Suprapubic skin (tissue), 4 donors: ENCODE results near the gene NME3. TPM values are rescaled to one million over a fixed set of nuclear protein-coding genes. Genes with fewer than 3 reads are reported as not detected.

Source experiments
- DNase-seq, 2 donors: peaks; one replicate each; pipeline ENCODE4 v3.0.0-alpha.2; 2019; ENCODE audit warnings: low spot score in 2 of 2
- H3K27ac ChIP-seq: fragments of 200-600 bp; sonication (generic); one replicate; pipeline ENCODE4 v1.5.1; 2019
- H3K27me3 ChIP-seq: fragments of 200-600 bp; sonication (generic); one replicate; pipeline ENCODE4 v1.5.1; 2019
- H3K36me3 ChIP-seq: fragments of 200-600 bp; sonication (generic); one replicate; pipeline ENCODE4 v1.5.1; 2019
- H3K4me1 ChIP-seq: fragments of 200-600 bp; sonication (generic); one replicate; pipeline ENCODE4 v1.5.1; 2019
- H3K4me3 ChIP-seq: fragments of 200-600 bp; sonication (generic); one replicate; pipeline ENCODE4 v1.5.1; 2019; ENCODE audit warnings: mild to moderate bottlenecking
- H3K9me3 ChIP-seq: fragments of 200-600 bp; sonication (generic); one replicate; pipeline ENCODE4 v1.5.1; 2019
- CTCF ChIP-seq, 2 donors: fragments of 200-600 bp in 1 of 2; fragments of 450-650 bp in 1 of 2; sonication (generic) in 1 of 2; IDR thresholded peaks; one replicate each; pipeline ENCODE4 v1.5.1; 2016 to 2019; ENCODE audit warnings: antibody characterized with exemption in 2 of 2, mild to moderate bottlenecking in 1 of 2, moderate library complexity in 1 of 2
- EP300 ChIP-seq: sonication (generic); formaldehyde crosslinking; IDR thresholded peaks from one replicate; pipeline ENCODE4 v1.6.1; 2017; ENCODE audit warnings: antibody characterized with exemption
- POLR2A ChIP-seq, 2 donors: fragments of 450-650 bp; IDR thresholded peaks; one replicate each; pipeline ENCODE4 v1.6.1; 2017; ENCODE audit warnings: antibody characterized with exemption in 2 of 2, mild to moderate bottlenecking in 2 of 2, moderate library complexity in 2 of 2
- POLR2AphosphoS5 ChIP-seq, 3 donors: sonication (generic); formaldehyde crosslinking; IDR thresholded peaks; one replicate each; pipeline ENCODE4 v1.6.1; 2017; ENCODE audit warnings: antibody characterized with exemption in 3 of 3
- WGBS: methylation state at CpG from one replicate; pipeline ENCODE4 v1.1.5; 2018; 5-methylcytosine and 5-hydroxymethylcytosine counted together
- total RNA-seq, 4 donors: library from RNA; depleted of rRNA; stranded (reverse); fragments of >200 nt; gene quantifications; one replicate each; pipeline ENCODE4 v1.1.0, GENCODE V29; 2016

Gene NME3
- total RNA-seq, 4 donors from 2014 or later: 76.9 to 115 (median 103) TPM

GRCh38 chr16:1731603-1732002 lies 39.7 kb downstream of the NME3 start:
- TF ChIP-seq POLR2AphosphoS5 (IDR thresholded peaks at IDR 0.05): no peak
- TF ChIP-seq EP300: no peak
- no peak for TF ChIP-seq POLR2A (IDR thresholded peaks at IDR 0.05)
- no peak for TF ChIP-seq CTCF (IDR thresholded peaks at IDR 0.05)
- Histone ChIP-seq H3K27me3 (no peaks in the 10 kb centered on the region), H3K4me3 (no peak overlapping the region), H3K27ac (no peak overlapping the region), H3K4me1 (peaks cover 14% of the 10 kb centered on the region), H3K9me3 (no peaks in the 10 kb centered on the region), H3K36me3 (peaks cover 56% of the 10 kb centered on the region)
- no peak for DNase-seq
- WGBS: 74% methylated on average over 6 of the region's 7 CpGs

- Histone ChIP-seq H3K9me3 (no peaks in the 10 kb centered on the region), H3K27ac (no peak overlapping the region), H3K36me3 (peaks cover 62% of the 10 kb centered on the region), H3K4me3 (no peak overlapping the region), H3K4me1 (peaks cover 14% of the 10 kb centered on the region), H3K27me3 (no peaks in the 10 kb centered on the region)
- 82% methylated on average over 7 of the region's 7 CpGs for WGBS
- TF ChIP-seq POLR2AphosphoS5 (IDR thresholded peaks at IDR 0.05) (no peak), POLR2A (IDR thresholded peaks at IDR 0.05) (no peak), EP300 (no peak), CTCF (IDR thresholded peaks at IDR 0.05) (no peak)
- no peak for DNase-seq
Measured at GRCh38 chr16:1731073-1731472, 40.3 kb downstream of the NME3 start.

- 90% methylated on average over 35 of the region's 35 CpGs for WGBS
- H3K36me3 ChIP-seq: peaks cover 75% of the 10 kb centered on the region
Measured at GRCh38 chr16:1729445-1729844, 41.9 kb downstream of the NME3 start.

GRCh38 chr16:1729026-1729425 lies 42.3 kb downstream of the NME3 start:
- DNase-seq: no peak
- peaks cover 16% of the 10 kb centered on the region for H3K4me1 ChIP-seq
- H3K27me3 ChIP-seq: no peaks in the 10 kb centered on the region
- no peak overlapping the region for H3K27ac ChIP-seq
- peaks cover 73% of the 10 kb centered on the region for H3K36me3 ChIP-seq
- 94% methylated on average over 18 of the region's 18 CpGs for WGBS
- no peak overlapping the region for H3K4me3 ChIP-seq
- TF ChIP-seq POLR2AphosphoS5 (IDR thresholded peaks at IDR 0.05) (no peak), POLR2A (IDR thresholded peaks at IDR 0.05) (no peak), CTCF (IDR thresholded peaks at IDR 0.05) (no peak), EP300 (no peak)
- no peaks in the 10 kb centered on the region for H3K9me3 ChIP-seq

More at GRCh38 chr16:1729445-1729844, 41.9 kb downstream of the NME3 start:
- H3K9me3 ChIP-seq: no peaks in the 10 kb centered on the region
- peaks cover 14% of the 10 kb centered on the region for H3K4me1 ChIP-seq
- H3K27ac ChIP-seq: no peak overlapping the region
- TF ChIP-seq POLR2A (IDR thresholded peaks at IDR 0.05) (no peak), EP300 (no peak), POLR2AphosphoS5 (IDR thresholded peaks at IDR 0.05) (no peak), CTCF (IDR thresholded peaks at IDR 0.05) (no peak)
- no peaks in the 10 kb centered on the region for H3K27me3 ChIP-seq
- H3K4me3 ChIP-seq: no peak overlapping the region
- no peak for DNase-seq

- peaks cover 62% of the 10 kb centered on the region for H3K36me3 ChIP-seq
- DNase-seq: no peak
- no peaks in the 10 kb centered on the region for H3K27me3 ChIP-seq
- H3K27ac ChIP-seq: no peak overlapping the region
- 97% methylated on average over 25 of the region's 37 CpGs for WGBS
- TF ChIP-seq EP300 (no peak), CTCF (IDR thresholded peaks at IDR 0.05) (no peak), POLR2A (IDR thresholded peaks at IDR 0.05) (no peak), POLR2AphosphoS5 (IDR thresholded peaks at IDR 0.05) (no peak)
- H3K4me1 ChIP-seq: peaks cover 25% of the 10 kb centered on the region
- no peaks in the 10 kb centered on the region for H3K9me3 ChIP-seq
- H3K4me3 ChIP-seq: no peak overlapping the region
Measured at GRCh38 chr16:1727651-1728624, 43.4 kb downstream of the NME3 start.
